ENCODE data around the gene MED4. TPM values are rescaled to one million over a fixed set of nuclear protein-coding genes. Genes with fewer than 3 reads are reported as not detected.

Gene MED4
- total and polyA plus RNA-seq, 2 donors (not counting 1 experiment from before 2014, with no cell fraction given), result 25.4 to 66.7 TPM

- Histone ChIP-seq H3K79me2 (ENCODE audit: control insufficient read depth, insufficient read depth, low read length) (no peaks in the 10 kb centered on the region), H4K20me1 (ENCODE audit: control insufficient read depth, extremely low read depth, insufficient read depth, low read length) (no peaks in the 10 kb centered on the region), H3K4me3 (replicated peaks in 1 of 4; ENCODE audit: control extremely low read depth in 1 of 4, insufficient read depth in 1 of 4, low read depth in 3 of 4, low read length in 4 of 4) (no peak overlapping the region), H3K27me3 (ENCODE audit: control insufficient read depth, insufficient read depth, low read length) (no peaks in the 10 kb centered on the region), H3K4me1 (ENCODE audit: control insufficient read depth, extremely low read depth, insufficient read depth, low read length) (no peaks in the 10 kb centered on the region), H3K27ac (ENCODE audit: insufficient read depth, low read length) (no peak overlapping the region), H2AFZ (ENCODE audit: low read length) (no peak overlapping the region), H3K9ac (ENCODE audit: insufficient read depth, low read length) (no peak overlapping the region), H3K9me3 (ENCODE audit: control insufficient read depth, insufficient read depth, low read depth, low read length) (no peaks in the 10 kb centered on the region), H3K4me2 (ENCODE audit: extremely low read depth, insufficient read depth, low read length) (no peak overlapping the region), H3K36me3 (ENCODE audit: control insufficient read depth, insufficient read depth, low read length) (no peaks in the 10 kb centered on the region)
- DNase-seq (ENCODE audit: low read depth in 2 of 2), result peak in 1 of 2 donors; percentile 53
- TF ChIP-seq, protein P1, sequence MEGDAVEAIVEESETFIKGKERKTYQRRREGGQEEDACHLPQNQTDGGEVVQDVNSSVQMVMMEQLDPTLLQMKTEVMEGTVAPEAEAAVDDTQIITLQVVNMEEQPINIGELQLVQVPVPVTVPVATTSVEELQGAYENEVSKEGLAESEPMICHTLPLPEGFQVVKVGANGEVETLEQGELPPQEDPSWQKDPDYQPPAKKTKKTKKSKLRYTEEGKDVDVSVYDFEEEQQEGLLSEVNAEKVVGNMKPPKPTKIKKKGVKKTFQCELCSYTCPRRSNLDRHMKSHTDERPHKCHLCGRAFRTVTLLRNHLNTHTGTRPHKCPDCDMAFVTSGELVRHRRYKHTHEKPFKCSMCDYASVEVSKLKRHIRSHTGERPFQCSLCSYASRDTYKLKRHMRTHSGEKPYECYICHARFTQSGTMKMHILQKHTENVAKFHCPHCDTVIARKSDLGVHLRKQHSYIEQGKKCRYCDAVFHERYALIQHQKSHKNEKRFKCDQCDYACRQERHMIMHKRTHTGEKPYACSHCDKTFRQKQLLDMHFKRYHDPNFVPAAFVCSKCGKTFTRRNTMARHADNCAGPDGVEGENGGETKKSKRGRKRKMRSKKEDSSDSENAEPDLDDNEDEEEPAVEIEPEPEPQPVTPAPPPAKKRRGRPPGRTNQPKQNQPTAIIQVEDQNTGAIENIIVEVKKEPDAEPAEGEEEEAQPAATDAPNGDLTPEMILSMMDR (conservative IDR thresholded peaks at IDR 0.05 in 1 of 2, IDR thresholded peaks at IDR 0.05 in 1 of 2; ENCODE audit: low read depth in 1 of 2, low read length in 2 of 2), result no peak
- TF ChIP-seq EZH2 (IDR thresholded peaks at IDR 0.05; ENCODE audit: low read length, missing control alignments), result no peak
These were observed 15.4 kb upstream of the MED4 start for GRCh38 chr13:48110132-48110868.

- H3K9me3 ChIP-seq (ENCODE audit: control insufficient read depth, insufficient read depth, low read depth, low read length), result no peaks in the 10 kb centered on the region
- H3K79me2 ChIP-seq (ENCODE audit: control insufficient read depth, insufficient read depth, low read length), result no peaks in the 10 kb centered on the region
- TF ChIP-seq, protein P1 (conservative IDR thresholded peaks at IDR 0.05 in 1 of 2, IDR thresholded peaks at IDR 0.05 in 1 of 2; ENCODE audit: low read depth in 1 of 2, low read length in 2 of 2), result no peak
- no peak for TF ChIP-seq EZH2 (IDR thresholded peaks at IDR 0.05; ENCODE audit: low read length, missing control alignments)
- H3K9ac ChIP-seq (ENCODE audit: insufficient read depth, low read length), result no peak overlapping the region
- no peaks in the 10 kb centered on the region for H3K27me3 ChIP-seq (ENCODE audit: control insufficient read depth, insufficient read depth, low read length)
- no peaks in the 10 kb centered on the region for H3K36me3 ChIP-seq (ENCODE audit: control insufficient read depth, insufficient read depth, low read length)
- H4K20me1 ChIP-seq (ENCODE audit: control insufficient read depth, extremely low read depth, insufficient read depth, low read length), result no peaks in the 10 kb centered on the region
- H3K27ac ChIP-seq (ENCODE audit: insufficient read depth, low read length), result no peak overlapping the region
- no peaks in the 10 kb centered on the region for H3K4me1 ChIP-seq (ENCODE audit: control insufficient read depth, extremely low read depth, insufficient read depth, low read length)
- H2AFZ ChIP-seq (ENCODE audit: low read length), result no peak overlapping the region
- H3K4me2 ChIP-seq (ENCODE audit: extremely low read depth, insufficient read depth, low read length), result no peak overlapping the region
- no peak for DNase-seq (ENCODE audit: low read depth in 2 of 2)
- H3K4me3 ChIP-seq (replicated peaks in 1 of 4; ENCODE audit: control extremely low read depth in 1 of 4, insufficient read depth in 1 of 4, low read depth in 3 of 4, low read length in 4 of 4), result no peak overlapping the region
These were observed 13.2 kb upstream of the MED4 start for GRCh38 chr13:48108106-48108505.

GRCh38 chr13:48097793-48098192 lies 2.9 kb upstream of the MED4 start:
- no peaks in the 10 kb centered on the region for H3K9me3 ChIP-seq (ENCODE audit: control insufficient read depth, insufficient read depth, low read depth, low read length)
- no peak overlapping the region for H3K9ac ChIP-seq (ENCODE audit: insufficient read depth, low read length)
- no peak overlapping the region for H3K4me2 ChIP-seq (ENCODE audit: extremely low read depth, insufficient read depth, low read length)
- H2AFZ ChIP-seq (ENCODE audit: low read length), result no peak overlapping the region
- no peak for DNase-seq (ENCODE audit: low read depth in 2 of 2)
- no peak overlapping the region for H3K4me3 ChIP-seq (replicated peaks in 1 of 4; ENCODE audit: control extremely low read depth in 1 of 4, insufficient read depth in 1 of 4, low read depth in 3 of 4, low read length in 4 of 4)
- no peaks in the 10 kb centered on the region for H3K36me3 ChIP-seq (ENCODE audit: control insufficient read depth, insufficient read depth, low read length)
- H3K4me1 ChIP-seq (ENCODE audit: control insufficient read depth, extremely low read depth, insufficient read depth, low read length), result no peaks in the 10 kb centered on the region
- peaks cover 21% of the 10 kb centered on the region for H3K79me2 ChIP-seq (ENCODE audit: control insufficient read depth, insufficient read depth, low read length)
- no peaks in the 10 kb centered on the region for H4K20me1 ChIP-seq (ENCODE audit: control insufficient read depth, extremely low read depth, insufficient read depth, low read length)
- no peaks in the 10 kb centered on the region for H3K27me3 ChIP-seq (ENCODE audit: control insufficient read depth, insufficient read depth, low read length)
- no peak for TF ChIP-seq EZH2 (IDR thresholded peaks at IDR 0.05; ENCODE audit: low read length, missing control alignments)
- TF ChIP-seq, protein P1 (conservative IDR thresholded peaks at IDR 0.05 in 1 of 2, IDR thresholded peaks at IDR 0.05 in 1 of 2; ENCODE audit: low read depth in 1 of 2, low read length in 2 of 2), result no peak
- no peak overlapping the region for H3K27ac ChIP-seq (ENCODE audit: insufficient read depth, low read length)
